HCT116 (cell line): ENCODE results near the gene TBC1D21.

Experiments
- CTCF ChIP-seq, 3 experiments: fragments of 200-600 bp in 1 of 3; sonication (generic) in 1 of 3; IDR thresholded peaks in 2 of 3; conservative IDR thresholded peaks in 1 of 3; 2 replicates each; pipeline ENCODE4 v1.5.1; 2012 to 2017; ENCODE audit warnings: low read depth in 2 of 3, low read length in 2 of 3, antibody characterized with exemption in 1 of 3, borderline replicate concordance in 1 of 3, control low read depth in 1 of 3, mild to moderate bottlenecking in 1 of 3, mixed read lengths in 1 of 3, mixed run types in 1 of 3, moderate library complexity in 1 of 3; ENCODE audit not compliant: insufficient read depth in 1 of 3
- POLR2A ChIP-seq: IDR thresholded peaks from 2 replicates; pipeline ENCODE4 v1.7.0; 2011; ENCODE audit warnings: borderline replicate concordance; ENCODE audit not compliant: insufficient read depth, insufficient read length; ENCODE audit errors: extremely low read depth
- RAD21 ChIP-seq: IDR thresholded peaks from 2 replicates; pipeline ENCODE4 v1.6.1; 2012; ENCODE audit warnings: low read depth, mild to moderate bottlenecking
- REST ChIP-seq: IDR thresholded peaks from 2 replicates; pipeline ENCODE4 v1.6.1; 2012; ENCODE audit warnings: low read depth
- SIN3A ChIP-seq: IDR thresholded peaks from 2 replicates; pipeline ENCODE4 v1.6.1; 2012; ENCODE audit warnings: low read depth
- SP1 ChIP-seq: IDR thresholded peaks from 2 replicates; pipeline ENCODE4 v1.6.1; 2012; ENCODE audit warnings: low read depth
- TCF7L2 ChIP-seq: IDR thresholded peaks from 2 replicates; pipeline ENCODE4 v1.7.0; 2011; ENCODE audit warnings: borderline replicate concordance, inconsistent platforms; ENCODE audit not compliant: insufficient read depth, insufficient read length; ENCODE audit errors: extremely low read depth
- YY1 ChIP-seq: IDR thresholded peaks from 2 replicates; pipeline ENCODE4 v1.6.1; 2011; ENCODE audit warnings: low read length, low read depth, moderate library complexity, mild to moderate bottlenecking; ENCODE audit not compliant: insufficient replicate concordance; ENCODE audit errors: extremely low read depth
- ZNF274 ChIP-seq: fragments of 200-500 bp; sonication (Bioruptor generic); IDR thresholded peaks from 2 replicates; pipeline ENCODE4 v1.6.1; 2014; ENCODE audit warnings: mild to moderate bottlenecking, low read depth, low read length, inconsistent platforms

GRCh38 chr15:73845907-73846306 lies 27.5 kb upstream of the TBC1D21 start:
- TF ChIP-seq REST, result no peak
- TF ChIP-seq CTCF (IDR thresholded peaks at IDR 0.05 in 2 of 3, conservative IDR thresholded peaks at IDR 0.05 in 1 of 3; ENCODE audit: borderline replicate concordance in 1 of 3, insufficient read depth in 1 of 3, low read depth in 2 of 3, low read length in 2 of 3), result no peak
- TF ChIP-seq SIN3A, result no peak
- no peak for TF ChIP-seq YY1
- TF ChIP-seq SP1, result no peak
- no peak for TF ChIP-seq RAD21
- no peak for TF ChIP-seq ZNF274
- no peak for TF ChIP-seq TCF7L2
- TF ChIP-seq POLR2A, result no peak
